IPS-NIHi11 (cell line): ENCODE results near the gene PIGW.
A peak's percentile ranks its signal among the peaks of the same experiment; 100 is the strongest.

ENCODE experiments used
- DNase-seq: peaks from one replicate; pipeline ENCODE4 v3.0.0; 2012; ENCODE audit warnings: mixed read lengths, low spot score

Gene PIGW

DNA sequence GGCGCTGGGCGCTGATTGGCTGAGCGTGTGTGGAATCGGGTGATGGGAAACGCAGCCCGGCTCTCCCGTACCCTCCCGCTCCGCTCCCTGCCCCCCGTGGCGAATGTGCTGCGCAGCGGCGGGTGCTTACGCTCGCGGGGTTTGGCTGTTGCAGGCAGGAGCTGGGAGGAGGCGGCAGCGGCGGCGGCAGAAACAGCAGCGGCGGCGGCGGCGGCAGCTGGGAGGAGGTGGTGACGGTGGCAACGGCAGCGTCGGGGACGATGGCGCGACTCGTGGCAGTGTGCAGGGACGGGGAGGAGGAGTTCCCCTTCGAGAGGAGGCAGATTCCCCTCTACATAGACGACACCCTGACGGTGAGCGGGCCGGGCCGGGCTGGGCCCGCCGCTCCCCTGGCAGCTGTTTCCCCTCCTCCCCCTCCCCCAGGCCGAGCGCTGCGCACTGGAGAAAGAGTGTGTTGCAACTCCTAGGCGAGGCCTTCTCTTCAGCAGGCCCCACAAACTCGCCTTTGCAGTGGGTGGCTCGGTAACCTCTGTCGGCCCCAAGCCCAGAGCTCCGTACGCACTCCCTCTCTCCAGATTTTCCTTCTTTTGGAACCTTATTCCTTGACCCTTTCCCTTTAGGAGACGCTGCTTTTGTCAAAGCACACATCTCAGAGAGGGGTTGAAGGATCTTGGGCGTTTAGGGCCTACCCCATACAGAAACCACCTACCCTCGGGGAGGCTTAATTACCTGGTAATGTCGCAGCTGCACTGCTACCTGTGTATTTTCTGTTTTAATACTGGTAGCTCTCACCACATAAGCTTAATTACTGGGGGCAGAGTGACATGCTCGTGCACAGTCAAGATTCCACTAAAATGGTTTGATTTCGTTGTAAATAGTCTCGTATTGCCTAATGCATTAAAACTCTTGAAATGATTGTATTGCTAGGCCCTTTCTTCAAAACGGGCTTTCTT is 11.0 kb downstream of the PIGW start:
- DNase-seq: peak; percentile 96

DNA sequence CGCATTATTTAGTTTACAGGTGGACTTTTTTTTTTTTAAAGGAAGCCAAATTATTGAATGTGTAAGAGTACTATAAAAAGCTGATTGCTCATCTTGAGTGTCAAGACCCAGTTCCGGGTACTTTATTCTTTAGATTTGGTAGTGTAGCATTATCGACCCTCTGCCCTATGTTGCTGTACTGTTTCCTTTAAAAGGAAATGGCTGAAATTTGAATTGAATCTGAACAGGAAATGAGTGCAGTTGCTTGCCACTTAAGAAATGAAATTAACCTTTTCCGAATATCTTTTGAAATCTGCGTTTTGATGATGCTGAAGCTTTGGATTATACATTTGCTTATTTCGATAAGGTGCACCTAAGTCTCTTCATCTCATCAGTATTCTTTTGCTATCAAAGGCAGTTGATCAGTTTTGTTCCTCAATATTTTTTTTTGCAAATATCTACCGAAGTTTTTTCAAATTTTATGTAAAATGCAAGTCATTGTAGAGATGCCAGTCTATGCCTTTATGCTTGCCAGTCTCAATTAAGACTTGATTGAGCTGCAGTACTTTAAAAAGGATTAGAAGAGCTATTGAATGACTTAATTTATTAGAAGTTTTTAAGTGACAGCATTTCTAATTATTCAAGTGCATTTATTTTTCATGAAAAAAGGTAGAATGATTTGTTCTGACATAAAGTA is 11.8 kb downstream of the PIGW start:
- no peak for DNase-seq

DNA sequence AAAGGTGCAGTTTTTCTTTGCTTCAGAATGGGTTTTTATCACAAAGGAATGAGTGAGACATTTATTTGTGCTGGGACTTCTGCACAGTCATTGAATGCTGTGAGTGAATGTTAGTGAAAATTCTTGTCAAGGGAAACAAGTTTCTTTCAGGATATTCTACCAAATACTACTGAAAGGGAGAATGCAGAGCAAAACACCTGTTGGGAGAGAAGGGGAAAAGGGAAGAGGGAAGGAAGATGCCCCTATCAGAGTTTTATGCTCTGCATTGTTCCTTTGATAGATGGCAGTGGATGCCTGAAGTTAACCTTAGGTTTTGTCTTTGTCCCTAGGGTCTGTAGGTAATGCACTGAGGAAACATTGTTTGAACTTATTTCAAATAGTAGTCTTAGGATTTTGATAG is 13.0 kb downstream of the PIGW start:
- no peak for DNase-seq

DNA sequence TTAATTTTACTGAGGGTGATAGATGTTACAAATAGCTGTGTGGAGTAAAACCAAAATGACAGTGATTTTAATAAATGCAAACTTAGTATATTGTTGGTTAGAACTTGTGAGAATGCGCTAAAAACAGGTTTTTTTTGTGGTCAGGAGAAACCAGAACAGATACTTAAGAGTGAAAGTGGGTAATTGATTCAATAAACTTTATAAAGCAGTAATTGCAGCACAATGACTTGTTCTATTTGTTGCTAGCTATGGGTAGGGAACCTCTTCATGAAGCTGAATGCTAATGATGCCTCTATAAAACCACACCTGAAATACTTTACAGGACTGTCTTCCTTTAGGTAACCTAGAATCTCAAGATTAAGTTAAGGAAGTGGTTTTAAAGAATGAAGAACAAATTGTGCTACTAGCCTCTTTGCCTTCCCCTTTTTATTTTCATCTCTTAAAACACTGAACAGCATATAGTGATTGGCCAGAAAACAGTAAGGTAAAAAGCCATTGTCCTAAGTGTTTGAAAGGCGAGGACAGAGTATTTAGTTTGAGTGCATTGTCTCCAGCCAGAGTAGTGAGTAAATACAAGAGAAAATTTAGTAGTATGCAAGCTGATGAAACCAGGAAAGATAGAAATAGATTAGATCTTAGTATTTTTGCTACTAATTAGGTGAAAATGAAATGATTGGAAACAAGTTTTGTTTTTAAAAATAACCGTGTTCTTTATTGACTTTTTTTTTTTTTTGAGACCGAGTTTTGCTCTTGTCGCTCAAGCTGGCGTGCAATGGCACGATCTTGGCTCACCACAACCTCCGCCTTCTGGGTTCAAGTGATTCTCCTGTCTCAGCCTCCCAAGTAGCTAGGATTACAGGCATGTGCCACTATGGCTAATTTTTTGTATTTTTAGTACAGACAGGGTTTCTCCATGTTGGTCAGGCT is 16.0 kb downstream of the PIGW start:
- no peak for DNase-seq

DNA sequence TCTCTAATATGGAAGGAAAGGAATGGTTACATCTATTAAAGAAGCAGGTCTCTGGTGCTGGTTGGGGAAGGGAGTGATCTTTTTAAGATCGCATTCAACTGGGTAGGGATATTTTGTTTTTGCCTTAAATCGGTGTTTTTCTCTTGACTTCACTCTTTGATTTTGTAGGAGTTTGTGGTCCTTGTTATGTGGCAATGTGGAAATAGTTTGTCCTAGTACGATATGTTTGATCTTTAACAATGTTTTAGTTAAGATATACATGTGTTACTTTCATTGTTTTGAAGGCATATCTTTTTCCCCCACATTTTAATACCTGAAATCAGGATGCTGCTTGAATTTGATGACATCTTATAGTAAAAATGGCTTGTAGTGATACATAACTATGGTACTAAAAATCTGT is 18.7 kb downstream of the PIGW start:
- no peak for DNase-seq

DNA sequence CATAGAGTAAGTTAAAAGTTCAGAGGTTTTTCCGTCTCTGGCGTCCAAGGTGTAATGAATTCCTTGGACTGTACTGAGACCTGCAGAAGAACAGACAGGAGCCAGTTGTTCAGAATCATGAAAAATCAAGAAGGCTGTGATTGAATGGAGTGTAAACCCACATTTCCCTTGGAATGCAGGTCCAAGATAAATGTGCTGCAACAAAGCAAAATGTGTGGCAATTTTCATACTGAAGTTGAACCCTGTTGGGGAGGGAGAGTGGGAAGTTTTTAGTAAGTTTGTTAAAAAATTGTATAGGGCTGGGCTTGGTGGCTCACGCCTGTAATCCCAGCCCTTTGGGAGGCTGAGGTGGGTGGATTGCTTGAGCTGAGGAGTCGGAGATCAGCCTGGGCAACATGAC is 31.3 kb downstream of the PIGW start:
- DNase-seq: no peak

DNA sequence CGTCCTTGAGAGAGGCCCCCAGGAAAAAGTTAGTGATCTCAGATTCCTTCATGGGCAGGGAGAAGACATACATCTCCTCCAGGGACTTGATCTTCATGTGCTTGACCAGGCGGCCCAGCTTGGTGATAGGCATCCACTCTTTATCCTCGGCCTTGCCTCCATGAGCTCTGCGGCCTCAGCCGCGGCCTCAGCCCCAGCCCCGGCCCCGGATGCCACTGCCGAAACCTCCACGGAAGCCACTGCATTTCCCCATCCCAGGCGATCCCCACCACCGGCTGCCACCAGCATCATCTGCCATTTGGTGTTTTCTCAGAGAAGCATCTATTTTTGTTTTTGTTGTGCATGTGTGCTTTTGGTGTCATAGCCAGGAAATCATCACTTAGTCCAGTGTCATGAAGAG is 40.2 kb downstream of the PIGW start:
- DNase-seq: no peak

DNA sequence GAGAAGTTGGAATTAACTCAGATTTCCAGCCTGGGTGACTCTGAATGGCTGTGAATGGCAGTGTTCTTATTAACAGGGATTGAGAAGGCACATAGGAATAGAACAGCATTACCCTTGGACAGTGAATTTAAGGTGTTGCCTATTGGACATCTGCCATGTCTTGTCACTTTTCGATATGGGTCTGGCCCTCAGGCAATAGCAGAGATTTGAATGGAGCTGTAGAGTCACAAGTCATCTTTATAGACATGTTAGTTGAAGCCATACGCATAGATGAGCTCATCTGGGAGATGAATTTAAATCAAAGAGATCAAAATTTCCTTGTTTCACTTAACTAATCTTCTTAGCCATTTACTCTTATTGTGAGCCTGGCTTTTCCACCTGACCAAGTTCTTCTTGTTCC is 42.0 kb downstream of the PIGW start:
- DNase-seq: no peak

DNA sequence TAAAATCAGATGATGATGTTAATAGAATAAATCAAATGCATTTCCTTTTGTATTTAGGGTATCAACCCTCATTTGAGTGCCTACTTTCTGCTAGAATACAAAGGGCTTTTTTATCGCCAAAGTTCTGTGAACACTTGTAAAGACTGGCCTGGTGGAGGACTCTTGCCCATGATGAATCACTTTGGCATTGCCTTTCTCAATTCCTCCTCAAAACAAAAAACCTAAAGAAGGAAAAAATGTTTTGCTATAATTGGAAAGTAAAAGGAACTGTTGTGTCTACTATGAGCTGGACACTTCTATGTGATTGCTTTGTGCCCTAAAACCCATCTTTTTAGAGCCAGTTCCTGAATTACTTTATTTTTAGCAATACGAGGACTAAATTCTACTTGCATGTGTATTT is 43.9 kb downstream of the PIGW start:
- DNase-seq: no peak

DNA sequence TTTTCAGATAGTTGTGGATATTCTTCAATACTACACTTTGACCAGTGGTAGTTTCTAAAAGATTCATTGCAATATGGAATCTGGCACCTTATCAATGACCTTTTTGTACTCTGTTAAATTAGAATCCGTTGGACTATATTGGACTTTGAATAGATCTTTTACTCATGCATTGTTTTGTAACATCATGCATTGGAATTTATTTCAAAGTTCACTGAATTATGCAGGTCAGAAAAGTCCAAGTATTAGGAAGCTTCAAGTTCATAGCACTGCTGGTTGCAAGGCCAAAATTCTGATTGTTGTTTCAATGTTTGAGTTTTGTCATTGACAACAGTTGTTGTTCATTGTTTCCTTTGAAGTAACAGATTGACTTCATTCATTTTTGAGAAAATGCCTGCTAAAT is 49.0 kb downstream of the PIGW start:
- DNase-seq: no peak

DNA sequence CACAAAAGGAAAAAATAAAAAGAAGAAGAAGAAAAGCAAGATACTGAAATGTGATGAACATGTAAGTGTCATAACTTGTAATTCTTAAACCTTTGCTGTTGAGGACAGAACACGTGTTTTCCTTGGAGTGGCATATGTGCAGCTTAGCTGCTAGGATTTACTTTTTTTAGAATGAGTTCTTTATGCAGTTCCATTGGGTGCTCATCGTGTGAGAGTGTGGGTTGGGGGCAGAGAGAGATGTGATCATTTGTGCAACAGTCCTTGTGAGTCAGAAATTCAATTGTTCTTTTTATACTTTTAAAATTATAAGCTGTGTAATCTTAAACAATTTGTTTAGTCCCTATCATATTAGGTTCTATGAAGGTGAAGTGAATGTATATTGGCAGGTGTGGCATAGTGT is 51.4 kb downstream of the PIGW start:
- DNase-seq: no peak
